Fibroblast of the aortic adventitia (primary cell): ENCODE data around the gene HMCN2. TPM values are rescaled to one million over a fixed set of nuclear protein-coding genes. Genes with fewer than 3 reads are reported as not detected.

Experiments
- DNase-seq: peaks from one replicate; pipeline ENCODE4 v3.0.0-alpha.2; 2010; ENCODE audit warnings: low read depth
- H3K4me3 ChIP-seq: 2 replicates; pipeline ENCODE4 v1.5.1; 2011; ENCODE audit warnings: low read depth, mild to moderate bottlenecking, control low read depth, low read length, moderate library complexity
- CTCF ChIP-seq: IDR thresholded peaks from 2 replicates; pipeline ENCODE4 v1.5.1; 2011; ENCODE audit warnings: mild to moderate bottlenecking, low read length, control low read depth, inconsistent platforms; ENCODE audit not compliant: insufficient read depth
- total RNA-seq: library from RNA; depleted of rRNA; stranded (reverse); fragments of >200 nt; gene quantifications from 2 replicates; pipeline ENCODE4 v1.2.3, GENCODE V29; 2012; ENCODE audit warnings: low replicate concordance

HMCN2 gene
- total RNA-seq, 1 donor: not detected

DNA sequence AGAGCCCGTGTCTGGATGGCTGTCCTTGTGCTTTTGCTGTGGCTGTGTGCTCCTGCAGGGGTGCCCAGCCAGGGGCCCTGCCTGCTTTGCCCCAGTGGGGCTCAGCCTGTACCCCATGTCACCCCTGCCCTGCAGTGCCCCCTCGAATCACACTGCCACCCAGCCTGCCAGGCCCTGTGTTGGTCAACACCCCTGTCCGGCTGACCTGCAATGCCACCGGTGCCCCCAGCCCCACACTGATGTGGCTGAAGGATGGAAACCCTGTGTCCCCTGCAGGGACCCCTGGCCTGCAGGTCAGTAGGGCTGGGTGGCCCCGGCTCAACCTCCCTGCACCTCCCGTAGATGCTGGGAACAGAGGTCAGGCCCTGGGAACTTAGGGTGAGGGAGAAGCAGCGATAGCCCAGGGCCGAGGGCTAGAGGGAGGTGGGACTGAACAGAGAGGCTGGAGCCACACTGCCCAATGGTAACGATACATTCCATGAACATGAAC, 96.4 kb downstream of the HMCN2 start:
- no peak overlapping the region for H3K4me3 ChIP-seq
- TF ChIP-seq CTCF: no peak
- no peak for DNase-seq

DNA sequence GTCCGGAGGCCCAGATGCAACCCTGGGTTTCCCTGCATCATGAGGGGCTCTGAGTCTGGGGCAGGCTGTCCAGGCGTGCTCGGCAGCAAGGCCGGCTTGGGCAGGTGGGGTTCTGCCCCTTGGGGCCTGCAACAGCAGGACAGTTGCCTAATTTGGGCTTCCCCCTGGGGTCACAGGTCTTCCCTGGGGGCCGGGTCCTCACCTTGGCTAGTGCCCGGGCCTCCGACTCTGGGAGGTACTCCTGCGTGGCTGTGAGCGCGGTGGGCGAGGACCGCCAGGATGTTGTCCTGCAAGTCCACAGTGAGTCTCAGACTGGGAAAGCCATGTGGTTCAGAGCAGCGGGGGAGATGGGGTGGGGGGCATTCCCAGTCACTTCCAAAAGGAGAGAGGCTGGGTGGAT, 97.1 kb downstream of the HMCN2 start:
- no peak for TF ChIP-seq CTCF

GRCh38 chr9:130363755-130364404, 98.3 kb downstream of the HMCN2 start:
- no peak overlapping the region for H3K4me3 ChIP-seq
- DNase-seq: no peak
- TF ChIP-seq CTCF: no peak

More for the DNA sequence above, 97.1 kb downstream of the HMCN2 start:
- H3K4me3 ChIP-seq: no peak overlapping the region
- no peak for DNase-seq

GRCh38 chr9:130364619-130365322, 99.2 kb downstream of the HMCN2 start:
- no peak for TF ChIP-seq CTCF
- no peak overlapping the region for H3K4me3 ChIP-seq
- no peak for DNase-seq

DNA sequence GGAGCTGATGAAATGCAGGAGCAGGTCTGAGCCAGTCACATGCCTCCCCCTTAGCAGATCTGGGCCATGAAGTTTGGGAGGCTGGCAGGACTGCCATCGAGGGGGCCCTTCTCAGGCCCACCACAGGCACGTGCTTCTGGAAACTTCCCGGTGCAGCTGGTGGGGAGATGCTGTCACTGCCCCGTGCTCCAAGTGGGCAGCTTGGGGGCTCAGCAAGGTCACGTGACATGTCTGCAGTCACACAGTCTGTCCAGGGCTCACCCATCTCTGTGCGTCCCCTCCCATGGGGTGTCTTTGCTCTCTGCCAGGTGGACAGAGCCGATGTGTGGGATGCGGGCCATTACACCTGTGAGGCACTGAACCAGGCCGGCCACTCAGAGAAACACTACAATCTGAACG, 99.8 kb downstream of the HMCN2 start:
- TF ChIP-seq CTCF: no peak
- no peak for DNase-seq
- no peak overlapping the region for H3K4me3 ChIP-seq

DNA sequence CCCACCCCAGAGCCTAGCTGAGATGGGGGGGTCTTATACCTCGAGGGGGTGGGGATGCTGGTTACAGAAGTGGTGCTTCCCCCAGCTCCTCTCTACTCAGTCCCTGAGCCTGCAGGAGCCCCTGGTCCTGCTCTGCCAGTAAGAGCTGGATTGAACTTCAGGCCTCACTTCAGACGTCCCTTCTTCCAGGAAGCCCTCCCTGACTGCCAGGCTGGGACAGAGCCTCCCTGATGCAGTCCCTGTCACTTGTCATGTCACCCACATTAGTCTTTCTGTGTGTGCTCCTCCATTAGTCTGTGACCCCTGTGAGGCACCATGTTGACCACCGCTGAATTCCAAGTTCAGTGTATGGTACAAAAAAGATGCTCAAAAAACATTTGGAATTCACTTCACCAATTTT, 100.5 kb downstream of the HMCN2 start:
- DNase-seq: no peak
- H3K4me3 ChIP-seq: no peak overlapping the region
- no peak for TF ChIP-seq CTCF
